Limb (tissue), 2 donors: ENCODE measurements around the gene TRIM71.
"Not testable (repeated sequence)": the region's sequence is repeated elsewhere in the genome, so short reads cannot be mapped to it uniquely, and the experiment has no call there.

ENCODE experiments used
- DNase-seq, 2 donors: peaks; one replicate each; pipeline ENCODE4 v3.0.0-alpha.2; 2016; ENCODE audit errors: extremely low spot score in 2 of 2

The TRIM71 gene

GRCh38 chr3:32819551-32820348 lies 2.0 kb downstream of the TRIM71 start:
- DNase-seq: peak in 1 of 2 donors; percentile 45

GRCh38 chr3:32820430-32820829 lies 2.6 kb downstream of the TRIM71 start:
- no peak for DNase-seq

GRCh38 chr3:32820971-32821685 lies 3.3 kb downstream of the TRIM71 start:
- peak in 1 of 2 donors; percentile 32 for DNase-seq

- DNase-seq: peak in 1 of 2 donors; percentile 43
Observed at GRCh38 chr3:32821686-32822296, 4.0 kb downstream of the TRIM71 start.

- DNase-seq: no peak
Observed at GRCh38 chr3:32822609-32823498, 5.1 kb downstream of the TRIM71 start.

GRCh38 chr3:32823641-32824184 lies 5.9 kb downstream of the TRIM71 start:
- DNase-seq: not testable (repeated sequence)

- no peak for DNase-seq
Observed at GRCh38 chr3:32825601-32826375, 8.0 kb downstream of the TRIM71 start.

GRCh38 chr3:32831062-32831461 lies 13.3 kb downstream of the TRIM71 start:
- DNase-seq: no peak

GRCh38 chr3:32831791-32832190 lies 14.0 kb downstream of the TRIM71 start:
- DNase-seq: no peak

GRCh38 chr3:32832193-32832592 lies 14.4 kb downstream of the TRIM71 start:
- DNase-seq: no peak

- DNase-seq: no peak
Observed at GRCh38 chr3:32835049-32835371, 17.2 kb downstream of the TRIM71 start.

- no peak for DNase-seq
Observed at GRCh38 chr3:32835961-32836360, 18.2 kb downstream of the TRIM71 start.

- no peak for DNase-seq
Observed at GRCh38 chr3:32836601-32837000, 18.8 kb downstream of the TRIM71 start.

GRCh38 chr3:32837366-32837765 lies 19.6 kb downstream of the TRIM71 start:
- DNase-seq: no peak

- DNase-seq: no peak
Observed at GRCh38 chr3:32837789-32838188, 20.0 kb downstream of the TRIM71 start.

- DNase-seq: no peak
Observed at GRCh38 chr3:32839714-32840085, 21.9 kb downstream of the TRIM71 start.

GRCh38 chr3:32840086-32840841 lies 22.5 kb downstream of the TRIM71 start:
- DNase-seq: no peak

GRCh38 chr3:32841341-32841740 lies 23.5 kb downstream of the TRIM71 start:
- no peak for DNase-seq

- DNase-seq: no peak
Observed at GRCh38 chr3:32841867-32842470, 24.2 kb downstream of the TRIM71 start.
